Measurements from ENCODE around the gene ANK3.

GRCh38 chr10:60414111-60414510 lies 24.4 kb upstream of the ANK3 start:
- no peak for TF ChIP-seq POLR2AphosphoS5 (IDR thresholded peaks at IDR 0.05; ENCODE audit: low read depth, low read length)
- no peak for TF ChIP-seq FOXP2 (optimal IDR thresholded peaks at IDR 0.05; ENCODE audit: borderline replicate concordance, extremely low read depth, extremely low read length, insufficient read depth)
- TF ChIP-seq TAF1 (IDR thresholded peaks at IDR 0.05; ENCODE audit: borderline replicate concordance, insufficient read depth, low read length): no peak
- no peak for TF ChIP-seq SIN3A (IDR thresholded peaks at IDR 0.05; ENCODE audit: borderline replicate concordance, insufficient read depth, low read length)
- TF ChIP-seq REST (IDR thresholded peaks at IDR 0.05; ENCODE audit: insufficient read depth in 1 of 2, low read depth in 2 of 2, low read length in 2 of 2): no peak
